ENCODE results near the gene PODXL2. TPM values are rescaled to one million over a fixed set of nuclear protein-coding genes. Genes with fewer than 3 reads are reported as not detected.

The PODXL2 gene
- total RNA-seq, 2 donors from 2014 or later: 8.3 to 14.2 TPM

DNA sequence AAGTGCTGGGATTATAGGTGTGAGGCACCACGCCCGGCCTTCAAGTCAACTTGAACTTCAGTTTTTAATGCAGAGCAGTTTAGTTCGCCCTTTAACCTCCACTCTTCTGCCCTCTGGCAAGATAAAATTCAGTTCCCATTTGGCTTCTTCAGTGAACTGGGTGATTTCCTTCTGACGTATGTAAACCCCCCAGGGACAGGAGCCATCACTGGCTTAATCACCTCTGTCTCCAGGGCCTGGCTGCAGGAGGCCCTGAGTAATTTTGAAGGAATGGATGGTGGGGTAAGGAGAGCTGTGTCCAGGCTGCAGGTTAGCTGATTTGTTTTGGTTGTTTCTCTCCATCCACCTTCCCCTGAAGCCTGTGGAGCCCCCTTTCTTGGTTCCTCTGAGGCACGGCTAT is 18.9 kb upstream of the PODXL2 start:
- 87 to 91% methylated on average over 5 of the region's 5 CpGs for WGBS, 2 donors
- ATAC-seq (no peak), DNase-seq (no peak)
- Histone ChIP-seq H3K4me3 (no peak overlapping the region), H3K27ac (no peak overlapping the region), H3K27me3 (no peaks in the 10 kb centered on the region), H3K36me3 (replicated peaks in 1 of 2; ENCODE audit: insufficient read depth in 1 of 2, low read depth in 2 of 2) (no peaks in the 10 kb centered on the region), H3K9me3 (no peaks in the 10 kb centered on the region), H3K4me1 (no peaks in the 10 kb centered on the region)
- no peak for TF ChIP-seq POLR2A (IDR thresholded peaks at IDR 0.05)
- TF ChIP-seq, protein P1, sequence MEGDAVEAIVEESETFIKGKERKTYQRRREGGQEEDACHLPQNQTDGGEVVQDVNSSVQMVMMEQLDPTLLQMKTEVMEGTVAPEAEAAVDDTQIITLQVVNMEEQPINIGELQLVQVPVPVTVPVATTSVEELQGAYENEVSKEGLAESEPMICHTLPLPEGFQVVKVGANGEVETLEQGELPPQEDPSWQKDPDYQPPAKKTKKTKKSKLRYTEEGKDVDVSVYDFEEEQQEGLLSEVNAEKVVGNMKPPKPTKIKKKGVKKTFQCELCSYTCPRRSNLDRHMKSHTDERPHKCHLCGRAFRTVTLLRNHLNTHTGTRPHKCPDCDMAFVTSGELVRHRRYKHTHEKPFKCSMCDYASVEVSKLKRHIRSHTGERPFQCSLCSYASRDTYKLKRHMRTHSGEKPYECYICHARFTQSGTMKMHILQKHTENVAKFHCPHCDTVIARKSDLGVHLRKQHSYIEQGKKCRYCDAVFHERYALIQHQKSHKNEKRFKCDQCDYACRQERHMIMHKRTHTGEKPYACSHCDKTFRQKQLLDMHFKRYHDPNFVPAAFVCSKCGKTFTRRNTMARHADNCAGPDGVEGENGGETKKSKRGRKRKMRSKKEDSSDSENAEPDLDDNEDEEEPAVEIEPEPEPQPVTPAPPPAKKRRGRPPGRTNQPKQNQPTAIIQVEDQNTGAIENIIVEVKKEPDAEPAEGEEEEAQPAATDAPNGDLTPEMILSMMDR (IDR thresholded peaks at IDR 0.05): no peak
- intact Hi-C loops (cut with DNase I): no loop called here

DNA sequence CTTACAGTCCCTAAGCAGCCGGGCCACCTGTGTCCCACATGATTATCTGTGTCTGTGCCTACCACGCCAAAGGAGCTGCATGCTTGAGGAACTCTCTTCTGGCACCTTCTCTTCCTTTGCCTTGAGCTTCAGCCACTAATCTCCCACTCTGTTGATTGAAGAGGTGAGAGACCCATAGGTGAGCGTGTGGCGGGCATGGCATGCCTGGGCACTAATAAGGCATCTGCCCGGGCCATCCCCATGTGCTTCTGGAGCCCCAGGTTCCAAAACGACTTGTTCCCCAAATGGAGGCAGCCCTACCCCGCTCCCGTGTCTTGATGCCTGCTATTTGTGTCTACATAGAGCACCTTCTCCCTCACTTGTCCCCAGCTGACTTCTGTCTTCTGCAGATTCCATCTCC is 17.7 kb upstream of the PODXL2 start:
- DNase-seq: no peak
- whole genome bisulfite sequencing, 2 donors: 90 to 97% methylated on average over 8 of the region's 8 CpGs

DNA sequence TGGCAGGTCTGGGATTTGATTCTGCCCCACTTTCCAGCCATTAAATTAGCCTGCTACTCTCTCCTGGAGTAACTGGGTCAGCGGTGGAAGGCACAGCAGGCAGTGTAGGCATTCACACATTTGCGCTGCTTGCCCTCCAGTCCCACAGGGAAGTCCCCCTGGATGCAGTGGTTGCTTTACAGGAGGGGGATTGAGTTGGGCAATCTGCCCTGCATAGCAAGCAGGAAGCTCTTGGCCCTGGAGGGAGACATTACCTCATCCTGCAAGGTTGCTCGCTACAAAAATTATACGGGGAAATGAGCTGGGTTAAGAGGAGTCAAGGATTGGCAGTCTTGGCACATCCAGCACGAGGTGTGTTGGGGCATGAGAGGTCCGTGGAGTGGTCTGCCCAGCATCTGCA is 16.0 kb upstream of the PODXL2 start:
- Histone ChIP-seq H3K27me3 (no peaks in the 10 kb centered on the region), H3K36me3 (replicated peaks in 1 of 2; ENCODE audit: insufficient read depth in 1 of 2, low read depth in 2 of 2) (no peaks in the 10 kb centered on the region), H3K27ac (no peak overlapping the region), H3K4me3 (no peak overlapping the region), H3K4me1 (no peaks in the 10 kb centered on the region), H3K9me3 (no peaks in the 10 kb centered on the region)
- intact Hi-C loops (cut with DNase I): no loop called here
- TF ChIP-seq POLR2A (IDR thresholded peaks at IDR 0.05): no peak
- TF ChIP-seq, protein P1 (IDR thresholded peaks at IDR 0.05): no peak
- ATAC-seq (no peak), DNase-seq (no peak)
- 58 to 86% methylated on average over 6 of the region's 6 CpGs for WGBS, 2 donors

More for the DNA sequence above, 17.7 kb upstream of the PODXL2 start:
- no peak overlapping the region for H3K4me3 ChIP-seq
- H3K9me3 ChIP-seq: no peaks in the 10 kb centered on the region
- no peaks in the 10 kb centered on the region for H3K36me3 ChIP-seq (replicated peaks in 1 of 2; ENCODE audit: insufficient read depth in 1 of 2, low read depth in 2 of 2)
- no peaks in the 10 kb centered on the region for H3K4me1 ChIP-seq
- no peak overlapping the region for H3K27ac ChIP-seq
- ATAC-seq: no peak
- intact Hi-C loops (cut with DNase I): no loop called here
- no peaks in the 10 kb centered on the region for H3K27me3 ChIP-seq
- TF ChIP-seq, protein P1 (IDR thresholded peaks at IDR 0.05): no peak
- no peak for TF ChIP-seq POLR2A (IDR thresholded peaks at IDR 0.05)

DNA sequence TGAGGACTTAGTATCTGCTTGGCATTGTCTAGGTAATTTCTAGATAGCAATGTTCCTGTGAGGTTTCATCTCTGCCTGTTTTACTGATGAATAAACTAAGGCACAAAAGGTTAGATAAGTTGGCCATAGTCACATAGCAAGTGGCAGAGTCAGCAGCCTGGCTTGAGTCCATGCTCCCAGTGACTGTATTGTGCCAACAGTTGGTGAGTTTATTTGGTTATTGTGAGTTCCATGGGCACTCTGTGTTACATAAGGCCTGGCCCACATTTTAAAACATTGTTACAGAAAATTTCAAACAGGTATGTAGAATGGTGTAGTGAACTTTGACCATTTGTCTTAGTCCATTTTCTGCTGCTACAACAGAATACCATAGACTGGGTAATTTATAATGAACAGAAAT is 15.6 kb upstream of the PODXL2 start:
- no peak for TF ChIP-seq POLR2A (IDR thresholded peaks at IDR 0.05)
- Histone ChIP-seq H3K4me1 (no peaks in the 10 kb centered on the region), H3K9me3 (no peaks in the 10 kb centered on the region), H3K27me3 (no peaks in the 10 kb centered on the region), H3K27ac (no peak overlapping the region), H3K4me3 (no peak overlapping the region), H3K36me3 (replicated peaks in 1 of 2; ENCODE audit: insufficient read depth in 1 of 2, low read depth in 2 of 2) (no peaks in the 10 kb centered on the region)
- ATAC-seq: peak; percentile 42
- DNase-seq: peak in 3 of 4 donors; percentile 26 to 68 (median 54)
- intact Hi-C loops (cut with DNase I): no loop called here

DNA sequence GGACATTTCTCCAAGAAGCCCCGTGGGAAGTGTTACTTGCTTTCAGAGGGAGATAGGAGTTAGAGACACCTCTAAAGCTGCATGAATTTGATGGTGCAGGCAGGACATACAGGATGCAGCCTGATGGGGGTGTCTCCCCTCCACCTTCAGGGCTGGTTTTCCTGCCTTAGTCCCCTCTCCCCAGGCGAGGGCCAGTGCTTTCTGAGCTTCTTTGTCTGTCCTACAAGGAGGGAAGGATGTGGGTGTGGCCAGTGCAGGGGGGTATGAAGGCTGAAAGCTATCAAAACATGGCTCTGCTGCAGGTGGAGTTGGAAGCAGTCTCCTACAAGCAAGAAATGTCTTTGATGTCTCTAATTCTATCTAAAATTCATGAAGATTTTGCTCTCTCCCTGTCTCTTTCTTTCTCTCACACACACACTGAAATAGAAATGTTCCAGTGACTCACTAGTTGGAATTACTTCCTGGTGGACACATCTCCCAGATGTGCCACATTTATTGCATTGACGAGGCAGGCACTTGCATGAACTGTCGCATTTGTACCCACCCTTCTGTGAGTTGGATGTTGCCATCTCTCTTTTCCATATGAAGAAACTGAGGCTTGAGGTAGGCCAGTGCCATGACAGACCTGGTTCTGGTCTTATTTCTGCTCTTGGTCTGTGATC is 13.9 kb upstream of the PODXL2 start:
- Histone ChIP-seq H3K4me1 (no peaks in the 10 kb centered on the region), H3K4me3 (no peak overlapping the region), H3K27ac (no peak overlapping the region), H3K9me3 (no peaks in the 10 kb centered on the region), H3K36me3 (replicated peaks in 1 of 2; ENCODE audit: insufficient read depth in 1 of 2, low read depth in 2 of 2) (no peaks in the 10 kb centered on the region), H3K27me3 (no peaks in the 10 kb centered on the region)
- no peak for ATAC-seq
- TF ChIP-seq, protein P1 (IDR thresholded peaks at IDR 0.05): no peak
- no peak for TF ChIP-seq POLR2A (IDR thresholded peaks at IDR 0.05)
- DNase-seq: no peak
- WGBS, 2 donors: 81 to 85% methylated on average over 4 of the region's 4 CpGs
- intact Hi-C loops (cut with DNase I): no loop called here
